ENCODE measurements around the gene RUFY3.

- TF ChIP-seq CTCF (IDR thresholded peaks at IDR 0.05) (no peak), POLR2AphosphoS5 (IDR thresholded peaks at IDR 0.05) (no peak), POLR2A (IDR thresholded peaks at IDR 0.05) (no peak)
These were observed 86.4 kb downstream of the RUFY3 start for GRCh38 chr4:70808151-70808550.
